NCI-H345 treated with DMSO at 0.1 percent for 48 hours (cell line): ENCODE data around the gene ECE2.
A peak's percentile ranks its signal among the peaks of the same experiment; 100 is the strongest.

ENCODE experiments used
- DNase-seq: peaks from one replicate; lab custom pipeline; 2025; ENCODE audit not compliant: unreplicated experiment; lab: John Stamatoyannopoulos, UW

ECE2 gene

GRCh38 chr3:184275961-184276910 is at the start of gene ECE2:
ECE2 (plus strand) TSS chr3:184276022; CDS start chr3:184276154, 132 bp downstream.
- DNase-seq: no peak

GRCh38 chr3:184227481-184227935 is 48.3 kb upstream of the ECE2 start:
- DNase-seq: peak; percentile 58

GRCh38 chr3:184228376-184229137 is 47.3 kb upstream of the ECE2 start:
- no peak for DNase-seq

- DNase-seq: peak; percentile 82
These were observed 46.3 kb upstream of the ECE2 start, which contains the start of gene VWA5B2 for GRCh38 chr3:184229394-184230080. VWA5B2 (plus strand) TSS chr3:184229585; CDS start chr3:184230529, 944 bp downstream.

- DNase-seq: peak; percentile 51
These were observed 45.7 kb upstream of the ECE2 start for GRCh38 chr3:184230081-184230602.

- no peak for DNase-seq
These were observed 45.0 kb upstream of the ECE2 start for GRCh38 chr3:184230603-184231528.

GRCh38 chr3:184231671-184232070 is 44.2 kb upstream of the ECE2 start:
- no peak for DNase-seq

- no peak for DNase-seq
These were observed 42.5 kb upstream of the ECE2 start for GRCh38 chr3:184233127-184233843.

- no peak for DNase-seq
These were observed 41.6 kb upstream of the ECE2 start for GRCh38 chr3:184234224-184234623.

- DNase-seq: no peak
These were observed 41.0 kb upstream of the ECE2 start for GRCh38 chr3:184234671-184235380.

- DNase-seq: peak; percentile 31
These were observed 40.3 kb upstream of the ECE2 start for GRCh38 chr3:184235381-184236032.

- no peak for DNase-seq
These were observed 39.8 kb upstream of the ECE2 start for GRCh38 chr3:184236033-184236410.

GRCh38 chr3:184236636-184237035 is 39.2 kb upstream of the ECE2 start:
- DNase-seq: no peak

GRCh38 chr3:184237211-184237610 is 38.6 kb upstream of the ECE2 start:
- DNase-seq: no peak

- no peak for DNase-seq
These were observed 38.0 kb upstream of the ECE2 start for GRCh38 chr3:184237807-184238206.

- no peak for DNase-seq
These were observed 37.5 kb upstream of the ECE2 start for GRCh38 chr3:184238246-184238818.

GRCh38 chr3:184239221-184239620 is 36.6 kb upstream of the ECE2 start:
- no peak for DNase-seq

- DNase-seq: no peak
These were observed 36.1 kb upstream of the ECE2 start for GRCh38 chr3:184239708-184240107.
